Putamen (tissue), 1 donor: Measurements from ENCODE around the gene RCHY1.
"Not testable (repeated sequence)": the region's sequence is repeated elsewhere in the genome, so short reads cannot be mapped to it uniquely, and the experiment has no call there.

Experiments used
- DNase-seq: peaks from one replicate; pipeline ENCODE4 v3.0.0-alpha.2; 2016; ENCODE audit warnings: low spot score

The RCHY1 gene

GRCh38 chr4:75516144-75516543 is 1.9 kb upstream of the RCHY1 start:
- no peak for DNase-seq

GRCh38 chr4:75514949-75515612 is 878 bp upstream of the RCHY1 start:
- DNase-seq = no peak

GRCh38 chr4:75513526-75514130 is 575 bp downstream of the RCHY1 start:
- DNase-seq = peak; percentile 42

- DNase-seq = no peak
These were observed 1.6 kb downstream of the RCHY1 start for GRCh38 chr4:75512386-75513211.

- no peak for DNase-seq
These were observed 2.4 kb downstream of the RCHY1 start for GRCh38 chr4:75511841-75512240.

- DNase-seq = not testable (repeated sequence)
These were observed 4.6 kb downstream of the RCHY1 start for GRCh38 chr4:75509592-75509991.

- DNase-seq = no peak
These were observed 8.6 kb downstream of the RCHY1 start for GRCh38 chr4:75505630-75506029.

- no peak for DNase-seq
These were observed 11.5 kb downstream of the RCHY1 start for GRCh38 chr4:75502671-75503070.

- no peak for DNase-seq
These were observed 14.3 kb downstream of the RCHY1 start for GRCh38 chr4:75499900-75500299.

GRCh38 chr4:75498041-75498440 is 16.2 kb downstream of the RCHY1 start:
- DNase-seq = no peak

GRCh38 chr4:75497133-75497532 is 17.1 kb downstream of the RCHY1 start:
- DNase-seq = no peak

GRCh38 chr4:75496406-75496805 is 17.8 kb downstream of the RCHY1 start:
- DNase-seq = no peak

- no peak for DNase-seq
These were observed 18.7 kb downstream of the RCHY1 start for GRCh38 chr4:75495476-75495875.

- no peak for DNase-seq
These were observed 19.6 kb downstream of the RCHY1 start for GRCh38 chr4:75494563-75494962.

- DNase-seq = no peak
These were observed 24.0 kb downstream of the RCHY1 start for GRCh38 chr4:75490155-75490554.

- peak; percentile 15 for DNase-seq
These were observed 30.0 kb downstream of the RCHY1 start for GRCh38 chr4:75484190-75484589.

GRCh38 chr4:75477201-75477600 is 37.0 kb downstream of the RCHY1 start:
- DNase-seq = no peak

GRCh38 chr4:75470738-75471137 is 43.5 kb downstream of the RCHY1 start:
- DNase-seq = no peak

GRCh38 chr4:75469896-75470295 is 44.3 kb downstream of the RCHY1 start:
- no peak for DNase-seq

- DNase-seq = no peak
These were observed 56.8 kb downstream of the RCHY1 start for GRCh38 chr4:75457365-75457764.

GRCh38 chr4:75434105-75434504 is 80.1 kb downstream of the RCHY1 start:
- DNase-seq = no peak

- no peak for DNase-seq
These were observed 81.5 kb downstream of the RCHY1 start for GRCh38 chr4:75432683-75433082.

GRCh38 chr4:75429208-75429607 is 85.0 kb downstream of the RCHY1 start:
- no peak for DNase-seq
